HepG2 (cell line): Measurements from ENCODE around the gene TNNI3K.

Experiments
- AGO2 ChIP-seq: fragments of 200-400 bp; formaldehyde crosslinking; optimal IDR thresholded peaks from 2 replicates; pipeline ENCODE3; 2017; ENCODE audit warnings: mild to moderate bottlenecking, low read depth, low read length, moderate library complexity
- CBFB ChIP-seq: sonication (generic); formaldehyde crosslinking; IDR thresholded peaks from 2 replicates; pipeline ENCODE4 v1.4.0; 2020; ENCODE audit warnings: missing genetic modification reagents
- CTCF ChIP-seq: sonication (generic); formaldehyde crosslinking; IDR thresholded peaks from 2 replicates; pipeline ENCODE4 v1.5.0; 2020; ENCODE audit warnings: mild to moderate bottlenecking, missing genetic modification reagents, moderate library complexity
- E2F2 ChIP-seq: sonication (generic); formaldehyde crosslinking; IDR thresholded peaks from 2 replicates; pipeline ENCODE4 v1.4.0; 2020; ENCODE audit warnings: missing genetic modification reagents, borderline replicate concordance
- FOXM1 ChIP-seq: sonication (generic); formaldehyde crosslinking; IDR thresholded peaks from 2 replicates; pipeline ENCODE4 v1.5.0; 2020; ENCODE audit warnings: missing genetic modification reagents
- HDAC1 ChIP-seq: sonication (generic); formaldehyde crosslinking; IDR thresholded peaks from 2 replicates; pipeline ENCODE4 v1.5.1; 2020; ENCODE audit warnings: mild to moderate bottlenecking, missing genetic modification reagents
- HMG20B ChIP-seq: conservative IDR thresholded peaks from 2 replicates; pipeline ENCODE4 v1.6.1; 2016; ENCODE audit warnings: missing genetic modification reagents, missing compliant biosample characterization
- IKZF4 ChIP-seq: sonication (generic); formaldehyde crosslinking; IDR thresholded peaks from 2 replicates; pipeline ENCODE4 v1.5.1; 2020; ENCODE audit warnings: borderline replicate concordance, mild to moderate bottlenecking, low read depth, missing genetic modification reagents; ENCODE audit errors: not compliant biosample characterization
- MTA3 ChIP-seq: sonication (generic); formaldehyde crosslinking; IDR thresholded peaks from 2 replicates; pipeline ENCODE4 v1.4.0; 2020; ENCODE audit warnings: missing genetic modification reagents
- NR2C2 ChIP-seq: sonication (generic); formaldehyde crosslinking; IDR thresholded peaks from 2 replicates; pipeline ENCODE4 v1.4.0; 2020; ENCODE audit warnings: missing genetic modification reagents, mild to moderate bottlenecking, moderate library complexity, borderline replicate concordance
- RAD51 ChIP-seq: fragments of 450-650 bp; IDR thresholded peaks from 2 replicates; pipeline ENCODE4 v1.6.1; 2016; ENCODE audit warnings: borderline replicate concordance
- TRAFD1 ChIP-seq: sonication (generic); formaldehyde crosslinking; IDR thresholded peaks from 2 replicates; pipeline ENCODE4 v1.5.1; 2020; ENCODE audit warnings: missing genetic modification reagents, mild to moderate bottlenecking, borderline replicate concordance
- ZBTB4 ChIP-seq: sonication (generic); formaldehyde crosslinking; IDR thresholded peaks from 2 replicates; pipeline ENCODE4 v1.4.0; 2020; ENCODE audit warnings: missing genetic modification reagents, mild to moderate bottlenecking, borderline replicate concordance

GRCh38 chr1:74412244-74412643, 177.1 kb downstream of the TNNI3K start:
- TF ChIP-seq CTCF (CRISPR knock-in tag) = no peak
- TF ChIP-seq HDAC1 (CRISPR knock-in tag) = no peak
- no peak for TF ChIP-seq E2F2 (CRISPR knock-in tag)
- no peak for TF ChIP-seq CBFB (CRISPR knock-in tag)
- TF ChIP-seq AGO2 = no peak
- TF ChIP-seq RAD51 = no peak
- no peak for TF ChIP-seq FOXM1 (CRISPR knock-in tag)
- TF ChIP-seq TRAFD1 (CRISPR knock-in tag) = no peak
- TF ChIP-seq MTA3 (CRISPR knock-in tag) = no peak
- TF ChIP-seq NR2C2 (CRISPR knock-in tag) = no peak
- no peak for TF ChIP-seq IKZF4 (CRISPR knock-in tag)
- no peak for TF ChIP-seq ZBTB4 (CRISPR knock-in tag)
- TF ChIP-seq HMG20B (CRISPR knock-in tag) = no peak
